Measurements from ENCODE around the gene RANGRF.

DNA sequence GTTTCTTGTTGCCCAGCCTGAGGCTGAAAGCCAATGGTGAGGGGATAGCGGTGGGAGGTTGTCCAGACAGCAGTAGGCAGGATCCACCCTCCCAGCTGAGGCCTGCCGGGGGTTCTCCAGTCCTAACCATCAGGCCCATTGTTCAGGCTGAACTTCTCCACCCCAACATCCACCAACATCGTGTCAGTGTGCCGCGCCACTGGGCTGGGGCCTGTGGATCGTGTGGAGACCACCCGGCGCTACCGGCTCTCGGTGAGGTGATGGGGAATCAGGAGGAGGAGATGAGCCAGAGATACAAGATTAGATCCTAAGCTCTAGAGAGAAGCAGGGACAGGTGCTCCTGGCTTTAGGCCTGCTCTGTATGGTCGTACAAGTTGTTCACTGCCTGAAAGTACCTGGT, 33.6 kb upstream of the RANGRF start:
- TF ChIP-seq CEBPB (IDR thresholded peaks at IDR 0.05) = no peak
- TF ChIP-seq TEAD4 (IDR thresholded peaks at IDR 0.05) = no peak
- TF ChIP-seq RAD21 (IDR thresholded peaks at IDR 0.05; ENCODE audit: low read depth) = no peak
- TF ChIP-seq, protein P1, sequence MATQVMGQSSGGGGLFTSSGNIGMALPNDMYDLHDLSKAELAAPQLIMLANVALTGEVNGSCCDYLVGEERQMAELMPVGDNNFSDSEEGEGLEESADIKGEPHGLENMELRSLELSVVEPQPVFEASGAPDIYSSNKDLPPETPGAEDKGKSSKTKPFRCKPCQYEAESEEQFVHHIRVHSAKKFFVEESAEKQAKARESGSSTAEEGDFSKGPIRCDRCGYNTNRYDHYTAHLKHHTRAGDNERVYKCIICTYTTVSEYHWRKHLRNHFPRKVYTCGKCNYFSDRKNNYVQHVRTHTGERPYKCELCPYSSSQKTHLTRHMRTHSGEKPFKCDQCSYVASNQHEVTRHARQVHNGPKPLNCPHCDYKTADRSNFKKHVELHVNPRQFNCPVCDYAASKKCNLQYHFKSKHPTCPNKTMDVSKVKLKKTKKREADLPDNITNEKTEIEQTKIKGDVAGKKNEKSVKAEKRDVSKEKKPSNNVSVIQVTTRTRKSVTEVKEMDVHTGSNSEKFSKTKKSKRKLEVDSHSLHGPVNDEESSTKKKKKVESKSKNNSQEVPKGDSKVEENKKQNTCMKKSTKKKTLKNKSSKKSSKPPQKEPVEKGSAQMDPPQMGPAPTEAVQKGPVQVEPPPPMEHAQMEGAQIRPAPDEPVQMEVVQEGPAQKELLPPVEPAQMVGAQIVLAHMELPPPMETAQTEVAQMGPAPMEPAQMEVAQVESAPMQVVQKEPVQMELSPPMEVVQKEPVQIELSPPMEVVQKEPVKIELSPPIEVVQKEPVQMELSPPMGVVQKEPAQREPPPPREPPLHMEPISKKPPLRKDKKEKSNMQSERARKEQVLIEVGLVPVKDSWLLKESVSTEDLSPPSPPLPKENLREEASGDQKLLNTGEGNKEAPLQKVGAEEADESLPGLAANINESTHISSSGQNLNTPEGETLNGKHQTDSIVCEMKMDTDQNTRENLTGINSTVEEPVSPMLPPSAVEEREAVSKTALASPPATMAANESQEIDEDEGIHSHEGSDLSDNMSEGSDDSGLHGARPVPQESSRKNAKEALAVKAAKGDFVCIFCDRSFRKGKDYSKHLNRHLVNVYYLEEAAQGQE (IDR thresholded peaks at IDR 0.05; ENCODE audit: low read depth) = no peak
- no peak for TF ChIP-seq EP300 (IDR thresholded peaks at IDR 0.05; ENCODE audit: borderline replicate concordance)
